IMR-90 (cell line): Measurements from ENCODE around the gene GDF3. TPM values are rescaled to one million over a fixed set of nuclear protein-coding genes. Genes with fewer than 3 reads are reported as not detected.

Experiments
- ATAC-seq: fragments of 200-7000 bp; cut with Tn5 transposase; 2 replicates; pipeline ENCODE4 v1.9.1; 2020; ENCODE audit warnings: low read depth, mild to moderate bottlenecking, moderate library complexity
- BruUV-seq: library from RNA; stranded (reverse); fragments of 400-500 nt; replicated peaks from 2 replicates; lab custom pipeline; 2021; lab: Mats Ljungman, UMichigan
- CTCF ChIA-PET: fragments of 300-600 bp; formaldehyde crosslinking; extraction: SDS; loops from one replicate; lab custom pipeline; 2021; ENCODE audit warnings: antibody characterized with exemption; lab: Yijun Ruan, JAX
- POLR2A ChIA-PET: fragments of 300-600 bp; sonication (Branson Sonifier 250); formaldehyde crosslinking; loops from one replicate; lab custom pipeline; 2022; ENCODE audit warnings: antibody characterized with exemption; ENCODE audit not compliant: unreplicated experiment; lab: Charles Lee
- DNase-seq: peaks from one replicate; pipeline ENCODE4 v3.0.0; 2013
- H2AFZ ChIP-seq: replicated peaks from 2 replicates; pipeline ENCODE3; 2013; ENCODE audit warnings: low read length, mild to moderate bottlenecking; ENCODE audit not compliant: poor library complexity
- H2AK5ac ChIP-seq: 2 replicates; pipeline ENCODE4 v1.6.1; 2013; ENCODE audit warnings: low read depth, low read length, inconsistent platforms
- H2AK9ac ChIP-seq: replicated peaks from 2 replicates; pipeline ENCODE3; 2013; ENCODE audit warnings: mild to moderate bottlenecking, low read depth, low read length, moderate library complexity; ENCODE audit not compliant: poor library complexity
- H2BK120ac ChIP-seq: 2 replicates; pipeline ENCODE4 v1.6.1; 2013; ENCODE audit warnings: low read depth, low read length, inconsistent platforms
- H2BK15ac ChIP-seq: 3 replicates; pipeline ENCODE4 v1.6.1; 2013; ENCODE audit warnings: low read depth, low read length, inconsistent platforms
- H2BK20ac ChIP-seq: 2 replicates; pipeline ENCODE4 v1.6.1; 2013; ENCODE audit warnings: low read depth, mild to moderate bottlenecking, inconsistent platforms, low read length, moderate library complexity
- H2BK5ac ChIP-seq: 2 replicates; pipeline ENCODE4 v1.6.1; 2013; ENCODE audit warnings: mild to moderate bottlenecking, low read depth, low read length, inconsistent platforms; ENCODE audit not compliant: poor library complexity, severe bottlenecking
- H3K14ac ChIP-seq: replicated peaks from 2 replicates; pipeline ENCODE4 v1.6.1; 2013; ENCODE audit warnings: low read depth, low read length, inconsistent platforms
- H3K18ac ChIP-seq: 2 replicates; pipeline ENCODE4 v1.6.1; 2013; ENCODE audit warnings: low read depth, low read length, control low read depth
- H3K23ac ChIP-seq: 2 replicates; pipeline ENCODE4 v1.6.1; 2013; ENCODE audit warnings: low read depth, low read length, inconsistent platforms
- H3K27ac ChIP-seq: 2 replicates; pipeline ENCODE4 v1.5.1; 2013; ENCODE audit warnings: mild to moderate bottlenecking, control low read depth, low read length; ENCODE audit not compliant: insufficient read depth
- H3K27me3 ChIP-seq: 2 replicates; pipeline ENCODE4 v1.6.1; 2013; ENCODE audit warnings: low read length; ENCODE audit not compliant: control insufficient read depth, insufficient read depth
- H3K36me3 ChIP-seq: 2 replicates; pipeline ENCODE4 v1.6.1; 2013; ENCODE audit warnings: low read length, mixed read lengths; ENCODE audit not compliant: control insufficient read depth, insufficient read depth
- H3K4ac ChIP-seq: 2 replicates; pipeline ENCODE4 v1.6.1; 2013; ENCODE audit warnings: low read depth, low read length, inconsistent platforms
- H3K4me1 ChIP-seq: 2 replicates; pipeline ENCODE4 v1.6.1; 2013; ENCODE audit warnings: low read length, mixed read lengths; ENCODE audit not compliant: control insufficient read depth, insufficient read depth
- H3K4me2 ChIP-seq: 2 replicates; pipeline ENCODE4 v1.6.1; 2013; ENCODE audit warnings: low read depth, mild to moderate bottlenecking, control low read depth, low read length, moderate library complexity
- H3K4me3 ChIP-seq: 2 replicates; pipeline ENCODE4 v1.5.1; 2013; ENCODE audit warnings: low read depth, mild to moderate bottlenecking, control low read depth, low read length, moderate library complexity; ENCODE audit not compliant: insufficient read depth
- H3K56ac ChIP-seq: 2 replicates; pipeline ENCODE4 v1.6.1; 2013; ENCODE audit warnings: low read length, inconsistent platforms; ENCODE audit not compliant: insufficient read depth; ENCODE audit errors: extremely low read depth
- H3K79me1 ChIP-seq, 2 experiments: 2 replicates each; pipeline ENCODE4 v1.6.1; 2013; ENCODE audit warnings: low read length in 2 of 2, inconsistent platforms in 1 of 2, low read depth in 1 of 2
- H3K9ac ChIP-seq: 2 replicates; pipeline ENCODE4 v1.6.1; 2013; ENCODE audit warnings: low read depth, low read length, control low read depth
- H3K9me1 ChIP-seq: 2 replicates; pipeline ENCODE4 v1.6.1; 2013; ENCODE audit warnings: low read length, inconsistent platforms; ENCODE audit not compliant: insufficient read depth
- H3K9me3 ChIP-seq: 2 replicates; pipeline ENCODE4 v1.6.1; 2013; ENCODE audit warnings: low read length; ENCODE audit not compliant: control insufficient read depth, insufficient read depth
- H4K20me1 ChIP-seq: 2 replicates; pipeline ENCODE4 v1.6.1; 2013; ENCODE audit warnings: low read length, inconsistent platforms; ENCODE audit not compliant: insufficient read depth
- H4K5ac ChIP-seq: 2 replicates; pipeline ENCODE4 v1.6.1; 2013; ENCODE audit warnings: mild to moderate bottlenecking, low read depth, low read length, control low read depth
- H4K8ac ChIP-seq, 2 experiments: 2 replicates each; pipeline ENCODE4 v1.6.1; 2013; ENCODE audit warnings: low read depth in 2 of 2, low read length in 2 of 2, control low read depth in 1 of 2, inconsistent platforms in 1 of 2
- H4K91ac ChIP-seq: 2 replicates; pipeline ENCODE4 v1.6.1; 2013; ENCODE audit warnings: low read depth, low read length, inconsistent platforms; ENCODE audit not compliant: insufficient read depth
- CEBPB ChIP-seq: IDR thresholded peaks from 2 replicates; pipeline ENCODE4 v1.6.1; 2012; ENCODE audit warnings: low read depth, low read length, improper control_type of control experiment
- CHD1 ChIP-seq: IDR thresholded peaks from 2 replicates; pipeline ENCODE4 v1.6.1; 2012; ENCODE audit warnings: low read depth, low read length, improper control_type of control experiment
- CTCF ChIP-seq: conservative IDR thresholded peaks from 2 replicates; pipeline ENCODE4 v1.5.1; 2012; ENCODE audit warnings: mild to moderate bottlenecking, low read depth, low read length, improper control_type of control experiment
- FOS ChIP-seq: fragments of 150-350 bp; IDR thresholded peaks from 2 replicates; pipeline ENCODE4 v1.6.1; 2016; ENCODE audit warnings: low read depth, low read length
- MAFK ChIP-seq: IDR thresholded peaks from 2 replicates; pipeline ENCODE4 v1.6.1; 2012; ENCODE audit warnings: low read depth, low read length, improper control_type of control experiment
- NFE2L2 ChIP-seq: fragments of 150-350 bp; IDR thresholded peaks from 2 replicates; pipeline ENCODE4 v1.6.1; 2016; ENCODE audit warnings: low read depth, mild to moderate bottlenecking, low read length
- POLR2A ChIP-seq: IDR thresholded peaks from 2 replicates; pipeline ENCODE4 v1.6.1; 2012; ENCODE audit warnings: mild to moderate bottlenecking, low read depth, low read length
- RAD21 ChIP-seq: IDR thresholded peaks from 2 replicates; pipeline ENCODE4 v1.6.1; 2012; ENCODE audit warnings: low read length, improper control_type of control experiment
- RFX5 ChIP-seq: IDR thresholded peaks from 2 replicates; pipeline ENCODE4 v1.8.0; 2012; ENCODE audit warnings: low read depth, mild to moderate bottlenecking, low read length, moderate library complexity
- SMC3 ChIP-seq: fragments of 150-350 bp; IDR thresholded peaks from 2 replicates; pipeline ENCODE4 v1.6.1; 2016; ENCODE audit warnings: low read depth, mild to moderate bottlenecking, antibody characterized with exemption, low read length, moderate library complexity
- USF2 ChIP-seq: fragments of 150-350 bp; IDR thresholded peaks from 2 replicates; pipeline ENCODE4 v1.6.1; 2017; ENCODE audit warnings: mild to moderate bottlenecking, antibody characterized with exemption, low read length, low read depth
- WGBS, 2 experiments: methylation state at CpG; one replicate each; pipeline versions ENCODE4 v1.1.5 to v1.1.7; 2013; ENCODE audit warnings: missing lambda C conversion rate in 2 of 2; ENCODE audit not compliant: insufficient read length in 1 of 2; ENCODE audit errors: extremely low coverage in 2 of 2; 5-methylcytosine and 5-hydroxymethylcytosine counted together
- dilution Hi-C: fragments of 300-500 bp; cut with HindIII; formaldehyde crosslinking; loops from one replicate; pipeline ENCODE4 v1.14.3; 2018; ENCODE audit warnings: low sequenced_read_pairs; ENCODE audit not compliant: unreplicated experiment
- in situ Hi-C: fragments of 300-500 bp; cut with MboI; formaldehyde crosslinking; loops from 3 replicates; pipeline ENCODE4 v1.14.3; 2019; ENCODE audit warnings: low sequenced_read_pairs, inconsistent platforms, mixed read lengths
- intact Hi-C: fragments of 100-400 bp; cut with micrococcal nuclease; formaldehyde crosslinking; loops from 2 replicates; pipeline ENCODE4 v1.10.0; 2022
- polyA plus RNA-seq, 3 experiments: library from polyadenylated mRNA; depleted of rRNA; stranded (reverse); fragments of >200 nt; gene quantifications; 2 replicates each; pipeline ENCODE4 v1.2.3, GENCODE V29; 2012; ENCODE audit warnings: low replicate concordance in 1 of 3
- total RNA-seq: library from RNA; depleted of rRNA; stranded (reverse); fragments of >200 nt; gene quantifications from 2 replicates; pipeline ENCODE4 v1.2.3, GENCODE V29; 2012

The GDF3 gene
- total and polyA plus RNA-seq, 2 of the 4 experiments (the other 2 are of a cell fraction): not detected

- H2BK120ac ChIP-seq: no peak overlapping the region
- no peak overlapping the region for H2AK5ac ChIP-seq
- H3K9me3 ChIP-seq: no peaks in the 10 kb centered on the region
- no peaks in the 10 kb centered on the region for H3K9me1 ChIP-seq
- no peaks in the 10 kb centered on the region for H3K36me3 ChIP-seq
- 30% methylated on average over 2 of the region's 5 CpGs; no CpG with 5 or more reads in 1 of the 2 experiments for WGBS, 2 experiments
- intact Hi-C loops (no loop called here), dilution Hi-C loops (no loop called here), in situ Hi-C loops (loop anchor here (10.0 kb wide), 1 partner anchor 149 kb away; no protein-coding TSS in a partner anchor)
- no peaks in the 10 kb centered on the region for H3K27me3 ChIP-seq
- H4K8ac ChIP-seq: no peak overlapping the region
- no peak overlapping the region for H2BK5ac ChIP-seq
- BruUV-seq: no TSS peak
- H3K4me1 ChIP-seq: no peaks in the 10 kb centered on the region
- no peak overlapping the region for H3K4me3 ChIP-seq
- no peak overlapping the region for H3K27ac ChIP-seq
- H4K91ac ChIP-seq: no peak overlapping the region
- H2BK20ac ChIP-seq: no peak overlapping the region
- H2AK9ac ChIP-seq: no peak overlapping the region
- no peak overlapping the region for H3K18ac ChIP-seq
- ATAC-seq (no peak), DNase-seq (no peak)
- CTCF ChIA-PET: no interaction called here
- H3K14ac ChIP-seq: no peak overlapping the region
- H2BK15ac ChIP-seq: no peak overlapping the region
- POLR2A ChIA-PET: no interaction called here
- no peak overlapping the region for H3K23ac ChIP-seq
- no peak overlapping the region for H3K4me2 ChIP-seq
- no peak for TF ChIP-seq RAD21
- no peak for TF ChIP-seq MAFK
- TF ChIP-seq CEBPB: no peak
- no peak for TF ChIP-seq RFX5
- TF ChIP-seq NFE2L2: no peak
- TF ChIP-seq CHD1: no peak
- no peak for TF ChIP-seq USF2
- TF ChIP-seq POLR2A: no peak
- no peak for TF ChIP-seq SMC3
- no peak for TF ChIP-seq CTCF
- no peak for TF ChIP-seq FOS
- no peak overlapping the region for H2AFZ ChIP-seq
- no peaks in the 10 kb centered on the region for H3K79me1 ChIP-seq
- H3K4ac ChIP-seq: no peak overlapping the region
- H4K5ac ChIP-seq: no peak overlapping the region
- H3K9ac ChIP-seq: no peak overlapping the region
- no peak overlapping the region for H3K56ac ChIP-seq
- H4K20me1 ChIP-seq: no peaks in the 10 kb centered on the region
Measured at GRCh38 chr12:7656121-7656520, 39.5 kb downstream of the GDF3 start.
